ENCODE measurements around the gene CALB2. TPM values are rescaled to one million over a fixed set of nuclear protein-coding genes. Genes with fewer than 3 reads are reported as not detected.
A peak's percentile ranks its signal among the peaks of the same experiment; 100 is the strongest.

Gene CALB2
- total RNA-seq, 1 donor from 2014 or later, result 0.64 TPM

DNA sequence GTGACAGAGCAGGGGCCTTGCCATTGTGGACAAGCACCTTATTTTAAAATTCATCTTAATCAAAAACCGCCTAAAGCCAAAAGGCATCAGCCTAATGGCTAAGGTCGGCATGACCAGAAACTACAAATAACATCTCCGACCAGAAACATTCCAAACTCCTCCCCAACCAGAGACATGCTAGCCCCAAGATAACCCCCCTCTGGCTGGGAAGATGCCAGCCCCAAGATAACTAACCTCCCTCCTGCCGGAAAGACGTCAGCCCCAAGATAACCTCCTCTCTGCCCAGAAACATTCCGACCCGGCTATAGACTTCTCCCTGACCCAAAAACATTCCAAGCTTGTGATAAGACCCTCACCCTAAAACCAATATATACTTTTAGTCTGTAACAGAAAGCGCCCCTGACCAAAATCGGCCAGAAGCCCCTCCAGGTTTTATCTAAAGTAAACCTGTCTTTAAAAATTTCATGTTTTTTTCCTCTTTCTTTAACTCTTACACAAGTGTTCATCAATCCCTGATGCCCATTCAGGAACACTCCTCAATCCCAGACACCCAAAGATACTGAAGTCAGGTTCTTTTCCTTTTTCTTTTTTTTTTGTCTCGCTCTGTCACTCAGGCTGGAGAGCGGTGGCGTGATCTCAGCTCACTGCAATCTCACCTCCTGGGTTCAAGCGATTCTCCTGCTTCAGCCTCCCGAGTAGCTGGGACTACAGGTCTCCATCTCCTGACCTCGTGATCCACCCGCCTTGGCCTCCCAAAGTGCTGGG, 50.7 kb downstream of the CALB2 start:
- Histone ChIP-seq H3K36me3 (no peaks in the 10 kb centered on the region), H3K4me3 (no peak overlapping the region), H3K4me1 (no peaks in the 10 kb centered on the region), H3K27me3 (no peaks in the 10 kb centered on the region), H3K27ac (no peak overlapping the region), H3K9me3 (no peaks in the 10 kb centered on the region)
- intact Hi-C loops (cut with DNase I), result no loop called here
- TF ChIP-seq, protein P1, sequence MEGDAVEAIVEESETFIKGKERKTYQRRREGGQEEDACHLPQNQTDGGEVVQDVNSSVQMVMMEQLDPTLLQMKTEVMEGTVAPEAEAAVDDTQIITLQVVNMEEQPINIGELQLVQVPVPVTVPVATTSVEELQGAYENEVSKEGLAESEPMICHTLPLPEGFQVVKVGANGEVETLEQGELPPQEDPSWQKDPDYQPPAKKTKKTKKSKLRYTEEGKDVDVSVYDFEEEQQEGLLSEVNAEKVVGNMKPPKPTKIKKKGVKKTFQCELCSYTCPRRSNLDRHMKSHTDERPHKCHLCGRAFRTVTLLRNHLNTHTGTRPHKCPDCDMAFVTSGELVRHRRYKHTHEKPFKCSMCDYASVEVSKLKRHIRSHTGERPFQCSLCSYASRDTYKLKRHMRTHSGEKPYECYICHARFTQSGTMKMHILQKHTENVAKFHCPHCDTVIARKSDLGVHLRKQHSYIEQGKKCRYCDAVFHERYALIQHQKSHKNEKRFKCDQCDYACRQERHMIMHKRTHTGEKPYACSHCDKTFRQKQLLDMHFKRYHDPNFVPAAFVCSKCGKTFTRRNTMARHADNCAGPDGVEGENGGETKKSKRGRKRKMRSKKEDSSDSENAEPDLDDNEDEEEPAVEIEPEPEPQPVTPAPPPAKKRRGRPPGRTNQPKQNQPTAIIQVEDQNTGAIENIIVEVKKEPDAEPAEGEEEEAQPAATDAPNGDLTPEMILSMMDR (IDR thresholded peaks at IDR 0.05), result no peak
- DNase-seq (ENCODE audit: low spot score in 2 of 2), result no peak

DNA sequence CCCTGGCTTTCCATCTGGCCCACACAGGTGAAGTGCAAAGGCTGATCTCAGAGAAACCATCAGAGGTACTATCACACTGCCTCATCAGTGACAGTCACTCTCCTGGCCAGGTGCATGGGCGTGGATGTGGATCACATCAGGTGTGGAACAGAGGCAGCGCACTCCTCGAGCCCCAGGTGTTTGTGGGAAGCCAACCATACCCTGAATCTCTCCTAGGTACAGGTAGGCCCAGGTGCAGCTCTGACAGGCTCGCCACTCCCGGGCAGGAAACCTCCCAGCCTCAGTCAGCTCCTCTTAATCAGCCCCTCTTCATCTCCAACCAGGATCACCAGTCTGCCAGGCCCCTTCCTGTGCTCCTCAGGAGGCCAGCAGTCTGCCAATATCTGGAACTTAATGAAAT, 51.6 kb downstream of the CALB2 start:
- Histone ChIP-seq H3K27ac (no peak overlapping the region), H3K9me3 (no peaks in the 10 kb centered on the region), H3K4me1 (no peaks in the 10 kb centered on the region), H3K4me3 (no peak overlapping the region), H3K27me3 (no peaks in the 10 kb centered on the region), H3K36me3 (no peaks in the 10 kb centered on the region)
- TF ChIP-seq, protein P1 (IDR thresholded peaks at IDR 0.05), result no peak
- intact Hi-C loops (cut with DNase I), result loop anchor here (5.0 kb wide), 1 partner anchor 202 kb away; no protein-coding TSS in a partner anchor
- DNase-seq (ENCODE audit: low spot score in 2 of 2), result no peak

DNA sequence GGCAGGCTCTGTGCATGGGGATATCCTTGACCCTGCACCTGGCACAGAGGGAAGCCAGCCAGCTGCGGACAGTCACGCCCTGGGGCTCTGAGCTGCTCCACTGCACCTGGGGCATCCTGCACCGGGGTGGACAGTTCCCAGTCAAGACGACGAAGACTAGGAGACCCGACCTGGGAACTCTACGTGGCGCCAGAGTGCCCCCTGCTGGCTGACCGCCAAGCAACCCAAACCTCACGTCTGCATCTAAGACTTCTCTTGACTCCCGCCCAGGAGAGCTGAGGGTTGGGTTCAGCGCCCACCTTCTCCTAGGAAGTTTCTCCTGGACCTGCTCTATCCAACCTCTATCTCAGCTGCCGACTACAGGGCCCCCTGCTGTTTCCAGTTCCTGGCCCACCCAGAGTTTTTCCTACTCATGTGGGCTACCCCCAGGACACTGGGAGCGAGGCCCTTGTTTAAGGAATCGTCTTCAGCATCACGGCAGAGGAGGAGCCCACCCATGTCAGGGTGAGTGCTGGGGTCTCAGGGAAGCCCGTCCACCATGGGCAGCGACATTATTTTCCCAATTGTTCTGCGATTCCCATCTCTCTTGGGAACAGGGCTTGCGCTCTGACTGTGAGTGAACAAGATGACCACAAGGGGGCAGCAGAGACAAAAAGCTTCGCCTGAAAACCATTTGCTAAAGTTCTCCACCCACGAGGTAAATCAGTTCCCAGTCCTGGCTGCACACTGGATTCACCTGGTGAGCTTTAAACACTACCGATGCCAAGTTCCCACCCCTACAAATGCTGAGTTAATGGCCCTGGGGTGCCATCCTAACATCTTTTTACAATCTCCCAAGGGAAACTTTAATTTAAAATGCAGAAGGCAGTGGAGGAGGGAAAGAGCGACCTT, 54.0 kb downstream of the CALB2 start:
- intact Hi-C loops (cut with DNase I), result loop anchor here (1.0 to 5.0 kb wide), 2 partner anchors 87 to 200 kb away; no protein-coding TSS in a partner anchor
- H3K4me3 ChIP-seq, result no peak overlapping the region
- TF ChIP-seq, protein P1 (IDR thresholded peaks at IDR 0.05), result peak; percentile 62 to 86 (median 80)
- no peaks in the 10 kb centered on the region for H3K4me1 ChIP-seq
- H3K27me3 ChIP-seq, result no peaks in the 10 kb centered on the region
- no peaks in the 10 kb centered on the region for H3K36me3 ChIP-seq
- DNase-seq (ENCODE audit: low spot score in 2 of 2), result peak in 1 of 2 donors; percentile 69
- H3K9me3 ChIP-seq, result no peaks in the 10 kb centered on the region
- H3K27ac ChIP-seq, result no peak overlapping the region

DNA sequence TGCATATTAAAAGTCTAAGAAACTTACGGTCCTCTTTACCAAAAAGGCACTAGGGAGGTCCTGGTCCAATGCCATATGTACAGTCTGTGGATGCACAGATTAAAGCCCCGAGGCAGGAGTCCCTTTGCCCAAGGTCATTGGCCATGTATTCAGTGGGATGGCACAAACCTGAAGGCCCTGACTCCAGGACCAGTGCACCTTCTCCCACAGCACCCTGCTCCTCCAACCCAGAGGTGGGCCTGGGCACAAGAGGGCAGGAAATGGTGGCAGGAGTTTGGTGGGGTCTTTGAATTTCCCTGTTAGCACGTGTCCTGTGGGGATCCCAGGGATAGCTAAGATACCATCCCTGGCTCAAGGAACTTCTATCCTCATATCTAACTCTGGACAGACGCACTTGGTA, 54.8 kb downstream of the CALB2 start:
- no peaks in the 10 kb centered on the region for H3K4me1 ChIP-seq
- TF ChIP-seq, protein P1 (IDR thresholded peaks at IDR 0.05), result no peak
- H3K27ac ChIP-seq, result no peak overlapping the region
- H3K4me3 ChIP-seq, result no peak overlapping the region
- H3K27me3 ChIP-seq, result no peaks in the 10 kb centered on the region
- no peaks in the 10 kb centered on the region for H3K36me3 ChIP-seq
- no peak for DNase-seq (ENCODE audit: low spot score in 2 of 2)
- H3K9me3 ChIP-seq, result no peaks in the 10 kb centered on the region
- intact Hi-C loops (cut with DNase I), result loop anchor here (5.0 kb wide), 1 partner anchor 199 kb away; no protein-coding TSS in a partner anchor

DNA sequence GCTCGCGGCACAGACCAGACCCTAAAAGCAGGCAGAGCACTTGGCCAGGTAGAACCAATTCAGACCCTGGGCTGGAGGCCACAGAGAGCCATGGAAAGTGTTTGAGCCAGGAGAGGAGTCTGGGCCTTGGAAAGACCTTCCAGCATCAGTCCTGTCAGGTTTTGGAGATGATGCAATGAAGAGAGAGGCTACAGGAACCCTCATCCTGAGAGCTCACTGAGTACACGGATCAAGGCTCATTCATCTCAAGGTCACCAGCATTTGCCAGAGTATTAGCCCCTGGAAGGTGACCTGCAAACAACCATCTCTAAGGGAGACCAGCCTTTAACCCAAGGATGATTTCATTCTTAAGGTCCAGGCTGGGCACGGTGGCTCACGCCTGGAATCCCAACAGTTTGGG, 55.5 kb downstream of the CALB2 start:
- Histone ChIP-seq H3K9me3 (no peaks in the 10 kb centered on the region), H3K27ac (no peak overlapping the region), H3K27me3 (no peaks in the 10 kb centered on the region), H3K36me3 (no peaks in the 10 kb centered on the region), H3K4me3 (no peak overlapping the region), H3K4me1 (no peaks in the 10 kb centered on the region)
- TF ChIP-seq, protein P1 (IDR thresholded peaks at IDR 0.05), result no peak
- no peak for DNase-seq (ENCODE audit: low spot score in 2 of 2)
- intact Hi-C loops (cut with DNase I), result loop anchor here (5.0 kb wide), 1 partner anchor 198 kb away; no protein-coding TSS in a partner anchor

Measured in ascending aorta (tissue), 2 donors.